Left forelimb (tissue), 1 donor: ENCODE data around the gene HASPIN.

Experiments used
- DNase-seq: peaks from one replicate; pipeline ENCODE4 v3.0.0-alpha.2; 2018; ENCODE audit warnings: low spot score

HASPIN gene

GRCh38 chr17:3735515-3735914, 11.8 kb downstream of the HASPIN start:
- DNase-seq: no peak

GRCh38 chr17:3738562-3739295, 15.0 kb downstream of the HASPIN start:
- no peak for DNase-seq

- no peak for DNase-seq
Observed at GRCh38 chr17:3739422-3740124, 15.9 kb downstream of the HASPIN start.

- no peak for DNase-seq
Observed at GRCh38 chr17:3740611-3741073, 16.9 kb downstream of the HASPIN start.

- DNase-seq: no peak
Observed at GRCh38 chr17:3744014-3744413, 20.3 kb downstream of the HASPIN start.

GRCh38 chr17:3745071-3745470, 21.4 kb downstream of the HASPIN start:
- DNase-seq: no peak

GRCh38 chr17:3747805-3748204, 24.1 kb downstream of the HASPIN start:
- DNase-seq: no peak

GRCh38 chr17:3748576-3748975, 24.9 kb downstream of the HASPIN start:
- no peak for DNase-seq

- DNase-seq: no peak
Observed at GRCh38 chr17:3750296-3750695, 26.6 kb downstream of the HASPIN start.

GRCh38 chr17:3750926-3751325, 27.2 kb downstream of the HASPIN start:
- DNase-seq: no peak

GRCh38 chr17:3751836-3752235, 28.1 kb downstream of the HASPIN start:
- DNase-seq: no peak

- no peak for DNase-seq
Observed at GRCh38 chr17:3753624-3754023, 29.9 kb downstream of the HASPIN start.

- no peak for DNase-seq
Observed at GRCh38 chr17:3754066-3754457, 30.4 kb downstream of the HASPIN start.

GRCh38 chr17:3754458-3755334, 31.0 kb downstream of the HASPIN start:
- DNase-seq: no peak

GRCh38 chr17:3755335-3756030, 31.8 kb downstream of the HASPIN start:
- DNase-seq: no peak

GRCh38 chr17:3759597-3760216, 36.0 kb downstream of the HASPIN start:
- DNase-seq: no peak

GRCh38 chr17:3761036-3761917, 37.6 kb downstream of the HASPIN start:
- DNase-seq: no peak

GRCh38 chr17:3761918-3762380, 38.2 kb downstream of the HASPIN start:
- no peak for DNase-seq

GRCh38 chr17:3762922-3763776, 39.4 kb downstream of the HASPIN start:
- DNase-seq: no peak
